ENCODE data around the gene FCHO1.

- TF ChIP-seq TARDBP (IDR thresholded peaks at IDR 0.05) (no peak), SUZ12 (IDR thresholded peaks at IDR 0.05) (no peak), PKNOX1 (IDR thresholded peaks at IDR 0.05) (no peak), FOXA1 (IDR thresholded peaks at IDR 0.05) (no peak), ZNF384 (IDR thresholded peaks at IDR 0.05) (no peak), ELF4 (IDR thresholded peaks at IDR 0.05) (no peak)
Observed at GRCh38 chr19:17803264-17803896, 52.1 kb downstream of the FCHO1 start.

Measured in HEK293T (cell line).